ENCODE measurements around the gene PPP1R26.

GRCh38 chr9:135512904-135513303 is 33.3 kb downstream of the PPP1R26 start:
- TF ChIP-seq POLR2A (IDR thresholded peaks at IDR 0.05) (no peak), CTCF (IDR thresholded peaks at IDR 0.05) (no peak)
